ENCODE measurements around the gene SUPT7L.

Gene SUPT7L, protein sequence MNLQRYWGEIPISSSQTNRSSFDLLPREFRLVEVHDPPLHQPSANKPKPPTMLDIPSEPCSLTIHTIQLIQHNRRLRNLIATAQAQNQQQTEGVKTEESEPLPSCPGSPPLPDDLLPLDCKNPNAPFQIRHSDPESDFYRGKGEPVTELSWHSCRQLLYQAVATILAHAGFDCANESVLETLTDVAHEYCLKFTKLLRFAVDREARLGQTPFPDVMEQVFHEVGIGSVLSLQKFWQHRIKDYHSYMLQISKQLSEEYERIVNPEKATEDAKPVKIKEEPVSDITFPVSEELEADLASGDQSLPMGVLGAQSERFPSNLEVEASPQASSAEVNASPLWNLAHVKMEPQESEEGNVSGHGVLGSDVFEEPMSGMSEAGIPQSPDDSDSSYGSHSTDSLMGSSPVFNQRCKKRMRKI

DNA sequence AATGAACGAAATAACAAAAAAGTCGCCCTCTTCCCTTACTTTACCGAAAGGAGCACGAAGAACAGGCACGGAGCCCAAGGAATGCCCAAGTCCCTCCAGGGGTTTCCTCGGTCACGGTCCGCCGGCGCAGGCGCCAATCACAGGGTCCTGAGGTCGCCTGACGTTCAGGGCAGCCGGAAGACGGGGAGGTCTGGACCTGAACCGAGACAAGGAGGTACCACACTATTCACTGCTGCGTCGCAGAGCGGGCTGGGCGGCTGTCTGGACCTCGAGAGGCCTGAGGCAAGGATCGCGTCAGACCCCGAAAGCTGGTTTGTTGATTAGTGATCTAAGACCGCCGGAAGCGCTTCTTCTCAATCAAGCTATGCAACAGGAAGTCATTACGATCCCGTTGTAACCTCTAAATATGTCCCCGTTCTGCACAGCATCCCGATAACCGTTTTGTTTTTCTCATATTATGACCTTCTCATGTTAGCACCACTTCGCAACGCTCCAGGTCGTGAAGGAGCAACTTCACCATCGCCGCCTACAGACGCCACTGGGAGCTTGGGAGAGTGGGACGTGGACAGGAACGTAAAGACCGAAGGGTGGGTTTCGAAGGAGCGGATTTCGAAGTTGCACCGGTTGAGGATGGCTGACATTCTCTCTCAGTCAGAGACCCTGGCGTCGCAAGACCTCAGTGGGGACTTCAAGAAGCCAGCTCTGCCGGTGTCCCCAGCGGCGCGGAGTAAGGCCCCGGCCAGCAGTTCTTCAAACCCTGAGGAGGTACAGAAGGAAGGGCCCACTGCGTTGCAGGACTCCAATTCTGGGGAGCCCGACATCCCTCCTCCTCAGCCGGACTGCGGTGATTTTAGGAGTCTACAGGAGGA, at the start of gene SUPT7L, which contains the start of gene SLC4A1AP:
SUPT7L (minus strand) TSS at position 330 of the 869 bp plus-strand sequence. CDS start 1,422 bp downstream, outside the sequence.
SLC4A1AP (plus strand) TSS at position 605 of the 869 bp plus-strand sequence; CDS start at position 631, 26 bp downstream.
- Histone ChIP-seq H3K27ac (peak within 1 kb of the TSS; percentile 96), H3K9ac (ENCODE audit: insufficient read length) (peak within 1 kb of the TSS; percentile 86), H3K4me3 (peak within 1 kb of the TSS; percentile 91), H3K9me3 (ENCODE audit: low read depth, low read length) (no peaks in the 10 kb centered on the region), H3K36me3 (ENCODE audit: insufficient read depth, low read length) (peaks cover 39% of the 10 kb centered on the region)
- TF ChIP-seq EZH2 (IDR thresholded peaks at IDR 0.05) (no peak), POLR2AphosphoS5 (IDR thresholded peaks at IDR 0.05; ENCODE audit: borderline replicate concordance, low read depth, low read length) (peak; percentile 74)
- DNase-seq (ENCODE audit: low read depth, low spot score) = peak; percentile 73

DNA sequence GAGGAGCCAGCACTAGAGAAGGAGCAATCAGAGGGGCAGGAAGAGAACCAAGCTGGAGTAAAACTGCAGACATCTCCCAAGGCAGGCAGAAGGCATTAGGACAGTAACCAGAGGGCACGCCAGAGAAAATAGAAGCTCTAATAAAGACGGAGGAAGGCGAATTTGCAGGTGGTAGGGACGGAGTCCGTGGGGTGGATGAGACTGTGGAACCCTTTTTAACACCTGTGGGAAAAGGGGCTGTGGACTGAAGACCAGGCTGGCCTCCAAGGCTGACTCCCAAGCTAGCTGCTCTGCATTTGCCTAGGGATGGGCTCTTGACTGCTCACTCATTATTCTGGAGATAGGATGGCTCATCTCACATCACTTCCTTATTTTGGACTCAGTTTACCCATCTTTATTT, 49.8 kb upstream of the SUPT7L start:
- TF ChIP-seq EZH2 (IDR thresholded peaks at IDR 0.05) = no peak
- TF ChIP-seq POLR2AphosphoS5 (IDR thresholded peaks at IDR 0.05; ENCODE audit: borderline replicate concordance, low read depth, low read length) = no peak
- no peak for TF ChIP-seq FOXP2 (optimal IDR thresholded peaks at IDR 0.05; ENCODE audit: control extremely low read depth, extremely low read length, insufficient read depth)
- Histone ChIP-seq H3K36me3 (ENCODE audit: insufficient read depth, low read length) (no peaks in the 10 kb centered on the region), H3K9me3 (ENCODE audit: low read depth, low read length) (no peaks in the 10 kb centered on the region), H3K4me3 (no peak overlapping the region), H3K27ac (no peak overlapping the region), H3K9ac (ENCODE audit: insufficient read length) (no peak overlapping the region)
- no peak for DNase-seq (ENCODE audit: low read depth, low spot score)

DNA sequence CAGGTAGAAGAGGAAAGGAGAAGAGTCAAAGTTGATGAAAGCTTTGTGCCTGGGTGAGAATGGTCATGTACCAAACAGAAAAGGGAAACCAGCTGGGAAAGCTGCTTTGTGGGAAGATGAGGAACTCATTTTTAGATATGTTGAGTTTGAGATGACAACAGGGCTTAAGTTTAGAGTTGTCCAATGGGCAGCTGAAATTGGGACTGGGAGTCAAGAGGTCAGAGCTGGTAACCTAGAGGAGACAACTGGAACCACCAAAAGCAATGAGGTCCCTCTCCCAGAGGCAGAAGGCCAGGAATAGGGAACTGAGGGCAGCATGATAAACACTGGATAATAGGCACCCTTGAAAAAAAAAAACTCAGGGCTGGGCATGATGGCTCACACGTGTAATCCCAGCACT, 49.1 kb upstream of the SUPT7L start:
- Histone ChIP-seq H3K9me3 (ENCODE audit: low read depth, low read length) (no peaks in the 10 kb centered on the region), H3K9ac (ENCODE audit: insufficient read length) (no peak overlapping the region), H3K36me3 (ENCODE audit: insufficient read depth, low read length) (no peaks in the 10 kb centered on the region), H3K27ac (no peak overlapping the region), H3K4me3 (no peak overlapping the region)
- DNase-seq (ENCODE audit: low read depth, low spot score) = no peak
- TF ChIP-seq EZH2 (IDR thresholded peaks at IDR 0.05) = no peak
- no peak for TF ChIP-seq FOXP2 (optimal IDR thresholded peaks at IDR 0.05; ENCODE audit: control extremely low read depth, extremely low read length, insufficient read depth)
- no peak for TF ChIP-seq POLR2AphosphoS5 (IDR thresholded peaks at IDR 0.05; ENCODE audit: borderline replicate concordance, low read depth, low read length)

DNA sequence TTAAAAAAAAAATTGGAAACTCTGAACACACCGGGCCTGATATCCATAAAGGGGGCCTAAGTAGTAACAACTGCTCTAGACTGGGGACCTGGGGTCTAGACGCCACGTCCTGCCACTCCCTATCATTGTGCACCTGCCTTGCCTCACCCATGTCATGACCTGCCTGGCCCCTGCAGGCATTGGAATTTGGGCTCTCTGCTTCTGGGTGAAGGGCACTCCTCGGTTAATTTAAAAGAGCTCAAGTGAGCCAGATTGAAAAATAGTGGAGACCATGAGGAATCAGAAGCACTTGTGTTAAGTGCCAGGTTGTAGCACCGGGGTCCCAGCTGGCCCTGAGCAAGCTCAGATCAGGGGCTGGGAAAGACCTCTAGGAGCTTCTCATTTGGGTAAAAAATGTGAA, 48.4 kb upstream of the SUPT7L start:
- no peak overlapping the region for H3K4me3 ChIP-seq
- no peak for DNase-seq (ENCODE audit: low read depth, low spot score)
- TF ChIP-seq FOXP2 (optimal IDR thresholded peaks at IDR 0.05; ENCODE audit: control extremely low read depth, extremely low read length, insufficient read depth) (no peak), EZH2 (IDR thresholded peaks at IDR 0.05) (no peak), POLR2AphosphoS5 (IDR thresholded peaks at IDR 0.05; ENCODE audit: borderline replicate concordance, low read depth, low read length) (no peak)
- no peaks in the 10 kb centered on the region for H3K9me3 ChIP-seq (ENCODE audit: low read depth, low read length)
- H3K9ac ChIP-seq (ENCODE audit: insufficient read length) = no peak overlapping the region
- H3K36me3 ChIP-seq (ENCODE audit: insufficient read depth, low read length) = no peaks in the 10 kb centered on the region
- no peak overlapping the region for H3K27ac ChIP-seq

DNA sequence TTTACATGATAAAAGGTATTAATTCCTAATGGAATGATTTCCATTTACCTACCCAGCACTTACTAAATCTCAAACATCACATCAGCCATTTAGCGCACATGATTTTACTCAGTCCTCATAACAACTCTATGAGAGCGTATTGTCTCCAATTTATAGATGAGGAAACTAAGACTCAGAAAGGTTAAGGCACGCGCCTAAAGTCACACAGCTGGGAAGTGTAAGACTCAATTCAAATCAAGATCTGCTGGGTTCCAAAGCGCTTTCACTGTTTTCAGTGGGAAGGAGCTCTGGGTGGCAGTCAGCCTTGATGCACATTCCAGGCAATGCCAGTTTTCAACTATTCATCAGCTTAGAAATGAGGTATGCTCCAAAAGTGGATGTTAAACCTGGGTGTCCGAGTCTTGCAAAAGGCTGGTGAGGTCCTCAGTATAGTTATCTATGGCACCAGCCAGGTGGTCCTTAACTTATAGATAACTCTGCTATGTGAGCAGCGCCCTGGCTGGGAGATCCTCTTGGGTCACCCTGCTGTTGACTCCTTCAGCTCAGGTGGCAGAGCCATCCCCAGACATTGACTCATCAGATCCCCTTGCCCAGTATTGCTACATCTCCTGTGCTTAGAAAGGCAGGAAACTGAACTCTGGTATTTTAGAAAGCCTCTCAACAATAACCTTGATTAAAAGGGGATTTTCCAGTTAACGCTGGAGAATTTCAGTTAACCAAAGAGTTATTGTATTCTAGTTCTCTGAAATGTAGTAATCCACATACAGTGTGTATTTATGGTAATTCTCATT, 47.4 kb upstream of the SUPT7L start:
- no peaks in the 10 kb centered on the region for H3K36me3 ChIP-seq (ENCODE audit: insufficient read depth, low read length)
- TF ChIP-seq POLR2AphosphoS5 (IDR thresholded peaks at IDR 0.05; ENCODE audit: borderline replicate concordance, low read depth, low read length) = no peak
- TF ChIP-seq FOXP2 (optimal IDR thresholded peaks at IDR 0.05; ENCODE audit: control extremely low read depth, extremely low read length, insufficient read depth) = no peak
- no peak for TF ChIP-seq EZH2 (IDR thresholded peaks at IDR 0.05)
- H3K9ac ChIP-seq (ENCODE audit: insufficient read length) = no peak overlapping the region
- no peak overlapping the region for H3K4me3 ChIP-seq
- H3K9me3 ChIP-seq (ENCODE audit: low read depth, low read length) = no peaks in the 10 kb centered on the region
- no peak overlapping the region for H3K27ac ChIP-seq
- DNase-seq (ENCODE audit: low read depth, low spot score) = no peak

DNA sequence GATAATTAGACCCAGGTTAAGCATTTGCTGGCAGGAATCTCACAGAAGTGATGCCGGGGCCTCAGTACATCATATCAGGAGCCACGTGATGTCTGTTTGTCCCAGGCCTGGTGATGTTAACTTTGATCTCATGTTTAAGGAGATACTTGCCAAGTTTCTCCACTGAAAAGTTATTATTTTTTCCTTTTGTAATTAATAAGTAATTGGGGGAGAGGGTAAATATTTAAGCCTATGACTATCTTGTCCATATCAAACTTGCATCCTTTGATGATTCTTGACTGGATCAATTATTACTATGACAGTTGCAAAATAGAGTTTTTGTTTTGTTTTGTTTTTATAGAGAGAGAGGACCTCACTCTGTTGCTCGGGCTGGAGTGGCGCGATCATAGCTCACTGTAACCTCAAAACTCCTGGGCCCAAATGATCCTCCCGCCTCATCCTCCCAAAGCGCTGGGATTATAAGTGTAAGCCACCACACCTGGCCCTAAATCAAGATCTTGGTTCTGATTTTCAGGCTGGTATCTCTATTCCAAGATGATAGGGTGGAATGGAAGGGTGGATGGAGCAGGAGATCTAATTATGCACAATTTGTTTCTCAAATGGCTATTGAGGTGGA, 46.7 kb upstream of the SUPT7L start:
- no peak for DNase-seq (ENCODE audit: low read depth, low spot score)
- TF ChIP-seq POLR2AphosphoS5 (IDR thresholded peaks at IDR 0.05; ENCODE audit: borderline replicate concordance, low read depth, low read length) = no peak
- TF ChIP-seq EZH2 (IDR thresholded peaks at IDR 0.05) = no peak
- no peak for TF ChIP-seq FOXP2 (optimal IDR thresholded peaks at IDR 0.05; ENCODE audit: control extremely low read depth, extremely low read length, insufficient read depth)
- Histone ChIP-seq H3K9ac (ENCODE audit: insufficient read length) (no peak overlapping the region), H3K27ac (no peak overlapping the region), H3K4me3 (no peak overlapping the region), H3K9me3 (ENCODE audit: low read depth, low read length) (no peaks in the 10 kb centered on the region), H3K36me3 (ENCODE audit: insufficient read depth, low read length) (no peaks in the 10 kb centered on the region)

DNA sequence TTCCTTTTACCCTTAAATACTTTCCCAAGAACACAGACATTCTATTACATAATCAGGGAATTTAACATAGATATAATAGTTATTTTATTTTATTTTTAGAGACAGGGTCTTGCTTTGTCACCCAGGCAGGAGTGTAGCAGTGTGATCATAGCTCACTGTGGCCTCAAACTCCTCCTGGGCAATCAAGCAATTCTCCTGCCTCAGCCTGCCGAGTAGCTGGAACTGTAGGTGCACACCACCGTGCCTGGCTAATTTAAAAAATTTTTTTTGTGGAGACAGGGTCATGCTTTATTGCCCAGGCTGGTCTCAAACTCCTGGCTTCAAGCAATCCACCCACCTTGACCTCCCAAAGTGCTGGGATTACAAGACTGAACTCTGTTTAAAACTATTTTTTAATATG, 45.9 kb upstream of the SUPT7L start:
- no peak for DNase-seq (ENCODE audit: low read depth, low spot score)
- Histone ChIP-seq H3K9me3 (ENCODE audit: low read depth, low read length) (no peaks in the 10 kb centered on the region), H3K9ac (ENCODE audit: insufficient read length) (no peak overlapping the region), H3K27ac (no peak overlapping the region), H3K36me3 (ENCODE audit: insufficient read depth, low read length) (no peaks in the 10 kb centered on the region), H3K4me3 (no peak overlapping the region)
- TF ChIP-seq EZH2 (IDR thresholded peaks at IDR 0.05) (no peak), POLR2AphosphoS5 (IDR thresholded peaks at IDR 0.05; ENCODE audit: borderline replicate concordance, low read depth, low read length) (no peak), FOXP2 (optimal IDR thresholded peaks at IDR 0.05; ENCODE audit: control extremely low read depth, extremely low read length, insufficient read depth) (no peak)

Data from SK-N-MC (cell line).